ENCODE data around the gene COG6. TPM values are rescaled to one million over a fixed set of nuclear protein-coding genes. Genes with fewer than 3 reads are reported as not detected.

Gene COG6
- total RNA-seq, 4 donors from 2014 or later: 14.8 to 28.2 (median 22.9) TPM

- no peaks in the 10 kb centered on the region for H3K4me1 ChIP-seq
- TF ChIP-seq CTCF (IDR thresholded peaks at IDR 0.05) (no peak), POLR2A (IDR thresholded peaks at IDR 0.05) (no peak), POLR2AphosphoS5 (IDR thresholded peaks at IDR 0.05) (no peak), EP300 (IDR thresholded peaks at IDR 0.05) (no peak)
- H3K27me3 ChIP-seq: no peaks in the 10 kb centered on the region
- H3K36me3 ChIP-seq: peaks cover 53% of the 10 kb centered on the region
- no peak for DNase-seq (ENCODE audit: low spot score in 2 of 2)
- WGBS: 79% methylated on average over 3 of the region's 3 CpGs
- H3K27ac ChIP-seq: no peak overlapping the region
- H3K4me3 ChIP-seq: no peak overlapping the region
- H3K9me3 ChIP-seq: no peaks in the 10 kb centered on the region
Measured at GRCh38 chr13:39729156-39729555, 73.7 kb downstream of the COG6 start.

- H3K4me3 ChIP-seq: no peak overlapping the region
- H3K27me3 ChIP-seq: no peaks in the 10 kb centered on the region
- H3K36me3 ChIP-seq: peaks cover 34% of the 10 kb centered on the region
- TF ChIP-seq POLR2A (IDR thresholded peaks at IDR 0.05): no peak
- no peak for TF ChIP-seq POLR2AphosphoS5 (IDR thresholded peaks at IDR 0.05)
- TF ChIP-seq EP300 (IDR thresholded peaks at IDR 0.05): no peak
- TF ChIP-seq CTCF (IDR thresholded peaks at IDR 0.05): no peak
- H3K27ac ChIP-seq: no peak overlapping the region
- no peaks in the 10 kb centered on the region for H3K9me3 ChIP-seq
- no peaks in the 10 kb centered on the region for H3K4me1 ChIP-seq
- no peak for DNase-seq (ENCODE audit: low spot score in 2 of 2)
Measured at GRCh38 chr13:39734952-39735351, 79.5 kb downstream of the COG6 start.

GRCh38 chr13:39737047-39737446, 81.6 kb downstream of the COG6 start:
- Histone ChIP-seq H3K27ac (no peak overlapping the region), H3K4me1 (no peaks in the 10 kb centered on the region), H3K9me3 (no peaks in the 10 kb centered on the region), H3K4me3 (no peak overlapping the region), H3K27me3 (no peaks in the 10 kb centered on the region), H3K36me3 (peaks cover 34% of the 10 kb centered on the region)
- WGBS: 93% methylated on average over 5 of the region's 5 CpGs
- DNase-seq (ENCODE audit: low spot score in 2 of 2): no peak
- no peak for TF ChIP-seq CTCF (IDR thresholded peaks at IDR 0.05)

DNA sequence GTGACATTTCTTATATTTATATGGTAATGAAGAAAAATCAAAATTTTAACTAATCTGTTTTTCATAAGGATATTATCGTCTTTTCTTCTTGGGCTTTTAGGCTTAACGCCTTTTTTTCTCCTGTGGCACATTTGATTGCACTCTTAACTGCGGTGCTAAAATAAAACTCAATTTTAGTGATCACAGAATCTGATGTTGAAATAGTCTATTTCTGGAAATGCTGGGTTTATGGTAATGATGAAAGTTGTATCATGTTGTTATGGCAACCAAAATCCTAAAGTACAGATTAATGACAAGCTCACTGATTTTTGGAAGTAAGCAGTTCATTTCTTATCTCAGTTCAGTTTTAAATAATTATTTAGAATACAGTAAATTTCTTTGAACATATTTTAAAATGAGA, 85.3 kb downstream of the COG6 start:
- H3K4me3 ChIP-seq: no peak overlapping the region
- no peaks in the 10 kb centered on the region for H3K27me3 ChIP-seq
- no peak for DNase-seq (ENCODE audit: low spot score in 2 of 2)
- no peaks in the 10 kb centered on the region for H3K4me1 ChIP-seq
- no peak for TF ChIP-seq EP300 (IDR thresholded peaks at IDR 0.05)
- no peak for TF ChIP-seq POLR2AphosphoS5 (IDR thresholded peaks at IDR 0.05)
- TF ChIP-seq CTCF (IDR thresholded peaks at IDR 0.05): no peak
- TF ChIP-seq POLR2A (IDR thresholded peaks at IDR 0.05): no peak
- 95% methylated on average over 3 of the region's 3 CpGs for WGBS
- no peaks in the 10 kb centered on the region for H3K9me3 ChIP-seq
- H3K27ac ChIP-seq: no peak overlapping the region
- H3K36me3 ChIP-seq: peaks cover 19% of the 10 kb centered on the region

DNA sequence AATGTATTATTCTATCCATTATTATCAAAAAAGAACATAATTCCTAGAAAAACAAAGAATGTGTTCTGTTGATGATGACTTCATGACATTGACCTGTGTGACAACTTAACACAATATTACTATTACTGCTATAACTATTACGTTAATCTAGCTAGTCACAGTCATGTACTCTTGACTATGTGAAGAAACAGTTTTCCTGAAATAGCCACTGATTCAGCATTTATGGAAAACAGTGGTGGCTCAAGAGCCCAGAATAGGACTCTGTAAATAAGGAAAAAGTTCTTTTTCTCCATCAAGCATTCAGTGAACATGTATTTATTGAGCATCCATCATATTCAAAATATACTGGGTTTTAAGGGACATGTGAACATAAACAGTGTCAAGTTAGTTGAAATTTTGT, 93.5 kb downstream of the COG6 start:
- 100% methylated on average over 1 of the region's 1 CpG for WGBS
- TF ChIP-seq POLR2AphosphoS5 (IDR thresholded peaks at IDR 0.05): no peak
- TF ChIP-seq POLR2A (IDR thresholded peaks at IDR 0.05): no peak
- no peak for TF ChIP-seq EP300 (IDR thresholded peaks at IDR 0.05)
- TF ChIP-seq CTCF (IDR thresholded peaks at IDR 0.05): no peak
- no peak overlapping the region for H3K4me3 ChIP-seq
- H3K27ac ChIP-seq: no peak overlapping the region
- H3K4me1 ChIP-seq: no peaks in the 10 kb centered on the region
- H3K9me3 ChIP-seq: no peaks in the 10 kb centered on the region
- H3K36me3 ChIP-seq: peaks cover 16% of the 10 kb centered on the region
- no peaks in the 10 kb centered on the region for H3K27me3 ChIP-seq
- no peak for DNase-seq (ENCODE audit: low spot score in 2 of 2)

All from suprapubic skin (tissue), 4 donors.